HepG2 (cell line): ENCODE data around the gene TRPT1. TPM values are rescaled to one million over a fixed set of nuclear protein-coding genes. Genes with fewer than 3 reads are reported as not detected.

Experiments
- ARHGAP35 ChIP-seq: sonication (generic); formaldehyde crosslinking; IDR thresholded peaks from 2 replicates; pipeline ENCODE4 v1.9.0; 2022; ENCODE audit warnings: mild to moderate bottlenecking, inconsistent platforms, moderate library complexity, missing genetic modification reagents, borderline replicate concordance
- ATF5 ChIP-seq: sonication (generic); formaldehyde crosslinking; IDR thresholded peaks from 2 replicates; pipeline ENCODE4 v1.4.0; 2020; ENCODE audit warnings: mild to moderate bottlenecking, low read depth, missing genetic modification reagents
- GATA4 ChIP-seq: sonication (generic); IDR thresholded peaks from 2 replicates; pipeline ENCODE4 v1.6.1; 2016; ENCODE audit warnings: antibody characterized with exemption, low read depth, borderline replicate concordance
- HMG20A ChIP-seq: IDR thresholded peaks from 2 replicates; pipeline ENCODE4 v1.6.1; 2016; ENCODE audit warnings: borderline replicate concordance
- HNRNPUL1 ChIP-seq: fragments of 200-400 bp; formaldehyde crosslinking; IDR thresholded peaks from 2 replicates; pipeline ENCODE4 v1.6.1; 2017; ENCODE audit warnings: low read depth, mild to moderate bottlenecking, low read length, moderate library complexity
- JUND ChIP-seq: sonication (generic); formaldehyde crosslinking; IDR thresholded peaks from 2 replicates; pipeline ENCODE4 v1.8.0; 2022; ENCODE audit warnings: mild to moderate bottlenecking, missing genetic modification reagents
- RCOR2 ChIP-seq: IDR thresholded peaks from 2 replicates; pipeline ENCODE4 v1.6.1; 2016; ENCODE audit warnings: missing biosample characterization, missing genetic modification reagents
- REXO4 ChIP-seq: sonication (generic); formaldehyde crosslinking; IDR thresholded peaks from 2 replicates; pipeline ENCODE4 v1.8.0; 2022; ENCODE audit warnings: missing genetic modification reagents, mild to moderate bottlenecking, borderline replicate concordance
- SAP130 ChIP-seq: IDR thresholded peaks from 2 replicates; pipeline ENCODE4 v1.6.1; 2016; ENCODE audit warnings: low read depth
- SP5 ChIP-seq: IDR thresholded peaks from 2 replicates; pipeline ENCODE4 v1.6.1; 2016; ENCODE audit warnings: low read depth, borderline replicate concordance
- ZBTB38 ChIP-seq: sonication (generic); formaldehyde crosslinking; IDR thresholded peaks from 2 replicates; pipeline ENCODE4 v1.5.1; 2020; ENCODE audit warnings: mild to moderate bottlenecking, missing genetic modification reagents
- ZFY ChIP-seq: sonication (generic); formaldehyde crosslinking; IDR thresholded peaks from 2 replicates; pipeline ENCODE4 v1.4.0; 2020; ENCODE audit warnings: missing genetic modification reagents
- ZKSCAN8 ChIP-seq: IDR thresholded peaks from 2 replicates; pipeline ENCODE4 v1.6.1; 2016; ENCODE audit warnings: borderline replicate concordance, missing genetic modification reagents, missing compliant biosample characterization
- ZNF512B ChIP-seq: sonication (generic); formaldehyde crosslinking; IDR thresholded peaks from 2 replicates; pipeline ENCODE4 v1.5.1; 2020; ENCODE audit warnings: missing genetic modification reagents, mild to moderate bottlenecking, borderline replicate concordance
- ZNF879 ChIP-seq: sonication (generic); formaldehyde crosslinking; IDR thresholded peaks from 2 replicates; pipeline ENCODE4 v1.8.1; 2023; ENCODE audit warnings: missing genetic modification reagents
- polyA plus RNA-seq, 8 experiments: library from polyadenylated mRNA; depleted of rRNA in 3 of 8; stranded (reverse) in 7 of 8; unstranded in 1 of 8; fragments of >200 nt; fragmentation: Illumina TruSeq in 4 of 8; extraction: Trizol in 4 of 8; gene quantifications; 2 replicates each; pipeline versions ENCODE4 v1.2.1 to v1.2.3, GENCODE V29; 2011 to 2016; ENCODE audit warnings: low read depth in 4 of 8, missing spikeins in 1 of 8, mixed read lengths in 1 of 8; ENCODE audit not compliant: insufficient read depth in 1 of 8
- total RNA-seq, 5 experiments: library from RNA; depleted of rRNA; stranded (reverse); fragments of >200 nt; fragmentation: Illumina TruSeq; extraction: Trizol; gene quantifications; 2 replicates each; pipeline ENCODE4 v1.2.3, GENCODE V29; 2016; ENCODE audit warnings: low read depth in 1 of 5
- TF ChIP-seq, protein P1 (sequence below): IDR thresholded peaks from 2 replicates; pipeline ENCODE4 v1.6.1; 2016; ENCODE audit warnings: missing compliant biosample characterization, missing genetic modification reagents, borderline replicate concordance
- TF ChIP-seq, protein P2 (sequence below): IDR thresholded peaks from 2 replicates; pipeline ENCODE4 v1.6.1; 2012; ENCODE audit warnings: low read length, improper control_type of control experiment
- TF ChIP-seq, protein P3 (sequence below): sonication (generic); formaldehyde crosslinking; IDR thresholded peaks from 2 replicates; pipeline ENCODE4 v1.5.0; 2020; ENCODE audit warnings: mild to moderate bottlenecking, missing genetic modification reagents

Gene TRPT1
- total and polyA plus RNA-seq, 2 of the 13 experiments (the other 11 are each of a cell fraction or from before 2014, with no cell fraction given): 24.8 to 40.7 TPM

- TF ChIP-seq, protein P1, sequence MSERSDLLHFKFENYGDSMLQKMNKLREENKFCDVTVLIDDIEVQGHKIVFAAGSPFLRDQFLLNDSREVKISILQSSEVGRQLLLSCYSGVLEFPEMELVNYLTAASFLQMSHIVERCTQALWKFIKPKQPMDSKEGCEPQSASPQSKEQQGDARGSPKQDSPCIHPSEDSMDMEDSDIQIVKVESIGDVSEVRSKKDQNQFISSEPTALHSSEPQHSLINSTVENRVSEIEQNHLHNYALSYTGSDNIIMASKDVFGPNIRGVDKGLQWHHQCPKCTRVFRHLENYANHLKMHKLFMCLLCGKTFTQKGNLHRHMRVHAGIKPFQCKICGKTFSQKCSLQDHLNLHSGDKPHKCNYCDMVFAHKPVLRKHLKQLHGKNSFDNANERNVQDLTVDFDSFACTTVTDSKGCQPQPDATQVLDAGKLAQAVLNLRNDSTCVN (CRISPR knock-in tag): peak; percentile 97; the same call in 1 of the 2 replicates
- TF ChIP-seq RCOR2 (CRISPR knock-in tag) (no peak), HMG20A (CRISPR knock-in tag) (no peak), JUND (CRISPR knock-in tag) (no peak), ZKSCAN8 (CRISPR knock-in tag) (no peak), ZBTB38 (CRISPR knock-in tag) (no peak), ZNF879 (CRISPR knock-in tag) (no peak; the same call in 1 of the 2 replicates), HNRNPUL1 (no peak), REXO4 (CRISPR knock-in tag) (no peak), ZNF512B (no peak), ATF5 (CRISPR knock-in tag) (no peak), SP5 (CRISPR knock-in tag) (no peak), ARHGAP35 (no peak), GATA4 (no peak), SAP130 (CRISPR knock-in tag) (peak; percentile 57), ZFY (CRISPR knock-in tag) (no peak)
- TF ChIP-seq, protein P2, sequence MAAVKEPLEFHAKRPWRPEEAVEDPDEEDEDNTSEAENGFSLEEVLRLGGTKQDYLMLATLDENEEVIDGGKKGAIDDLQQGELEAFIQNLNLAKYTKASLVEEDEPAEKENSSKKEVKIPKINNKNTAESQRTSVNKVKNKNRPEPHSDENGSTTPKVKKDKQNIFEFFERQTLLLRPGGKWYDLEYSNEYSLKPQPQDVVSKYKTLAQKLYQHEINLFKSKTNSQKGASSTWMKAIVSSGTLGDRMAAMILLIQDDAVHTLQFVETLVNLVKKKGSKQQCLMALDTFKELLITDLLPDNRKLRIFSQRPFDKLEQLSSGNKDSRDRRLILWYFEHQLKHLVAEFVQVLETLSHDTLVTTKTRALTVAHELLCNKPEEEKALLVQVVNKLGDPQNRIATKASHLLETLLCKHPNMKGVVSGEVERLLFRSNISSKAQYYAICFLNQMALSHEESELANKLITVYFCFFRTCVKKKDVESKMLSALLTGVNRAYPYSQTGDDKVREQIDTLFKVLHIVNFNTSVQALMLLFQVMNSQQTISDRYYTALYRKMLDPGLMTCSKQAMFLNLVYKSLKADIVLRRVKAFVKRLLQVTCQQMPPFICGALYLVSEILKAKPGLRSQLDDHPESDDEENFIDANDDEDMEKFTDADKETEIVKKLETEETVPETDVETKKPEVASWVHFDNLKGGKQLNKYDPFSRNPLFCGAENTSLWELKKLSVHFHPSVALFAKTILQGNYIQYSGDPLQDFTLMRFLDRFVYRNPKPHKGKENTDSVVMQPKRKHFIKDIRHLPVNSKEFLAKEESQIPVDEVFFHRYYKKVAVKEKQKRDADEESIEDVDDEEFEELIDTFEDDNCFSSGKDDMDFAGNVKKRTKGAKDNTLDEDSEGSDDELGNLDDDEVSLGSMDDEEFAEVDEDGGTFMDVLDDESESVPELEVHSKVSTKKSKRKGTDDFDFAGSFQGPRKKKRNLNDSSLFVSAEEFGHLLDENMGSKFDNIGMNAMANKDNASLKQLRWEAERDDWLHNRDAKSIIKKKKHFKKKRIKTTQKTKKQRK: peak; percentile 94
- TF ChIP-seq, protein P3, sequence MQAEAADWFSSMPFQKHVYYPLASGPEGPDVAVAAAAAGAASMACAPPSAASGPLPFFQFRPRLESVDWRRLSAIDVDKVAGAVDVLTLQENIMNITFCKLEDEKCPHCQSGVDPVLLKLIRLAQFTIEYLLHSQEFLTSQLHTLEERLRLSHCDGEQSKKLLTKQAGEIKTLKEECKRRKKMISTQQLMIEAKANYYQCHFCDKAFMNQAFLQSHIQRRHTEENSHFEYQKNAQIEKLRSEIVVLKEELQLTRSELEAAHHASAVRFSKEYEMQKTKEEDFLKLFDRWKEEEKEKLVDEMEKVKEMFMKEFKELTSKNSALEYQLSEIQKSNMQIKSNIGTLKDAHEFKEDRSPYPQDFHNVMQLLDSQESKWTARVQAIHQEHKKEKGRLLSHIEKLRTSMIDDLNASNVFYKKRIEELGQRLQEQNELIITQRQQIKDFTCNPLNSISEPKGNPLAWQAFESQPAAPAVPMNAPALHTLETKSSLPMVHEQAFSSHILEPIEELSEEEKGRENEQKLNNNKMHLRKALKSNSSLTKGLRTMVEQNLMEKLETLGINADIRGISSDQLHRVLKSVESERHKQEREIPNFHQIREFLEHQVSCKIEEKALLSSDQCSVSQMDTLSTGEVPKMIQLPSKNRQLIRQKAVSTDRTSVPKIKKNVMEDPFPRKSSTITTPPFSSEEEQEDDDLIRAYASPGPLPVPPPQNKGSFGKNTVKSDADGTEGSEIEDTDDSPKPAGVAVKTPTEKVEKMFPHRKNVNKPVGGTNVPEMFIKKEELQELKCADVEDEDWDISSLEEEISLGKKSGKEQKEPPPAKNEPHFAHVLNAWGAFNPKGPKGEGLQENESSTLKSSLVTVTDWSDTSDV (CRISPR knock-in tag): no peak; the same call in 1 of the 2 replicates
Observed at GRCh38 chr11:64185693-64186491, 40.1 kb downstream of the TRPT1 start, which contains the start of gene STIP1 (continued).
